Upper lobe of left lung (tissue), 4 donors: ENCODE data around the gene PRDM11.
A peak's percentile ranks its signal among the peaks of the same experiment; 100 is the strongest.

Experiments used
- CTCF ChIP-seq, 6 experiments: fragments of 450-650 bp in 4 of 6; fragments of 200-600 bp in 2 of 6; sonication (generic) in 2 of 6; IDR thresholded peaks; one replicate each; pipeline ENCODE4 v1.5.1; 2016 to 2019; ENCODE audit warnings: antibody characterized with exemption in 6 of 6
- POLR2A ChIP-seq, 4 donors: fragments of 450-650 bp; IDR thresholded peaks; one replicate each; pipeline ENCODE4 v1.5.1; 2016 to 2017; ENCODE audit warnings: antibody characterized with exemption in 4 of 4, mild to moderate bottlenecking in 2 of 4
- POLR2AphosphoS5 ChIP-seq, 2 donors: sonication (generic); formaldehyde crosslinking; IDR thresholded peaks; one replicate each; pipeline ENCODE4 v1.5.1; 2017; ENCODE audit warnings: antibody characterized with exemption in 2 of 2

- peak; percentile 69 to 83 (median 77) for TF ChIP-seq CTCF (IDR thresholded peaks at IDR 0.05)
- no peak for TF ChIP-seq POLR2A (IDR thresholded peaks at IDR 0.05)
- no peak for TF ChIP-seq POLR2AphosphoS5 (IDR thresholded peaks at IDR 0.05)
Measured at GRCh38 chr11:45110562-45110961, 35.9 kb upstream of the PRDM11 start.
